ENCODE results near the gene KDM4C.

KDM4C gene

DNA sequence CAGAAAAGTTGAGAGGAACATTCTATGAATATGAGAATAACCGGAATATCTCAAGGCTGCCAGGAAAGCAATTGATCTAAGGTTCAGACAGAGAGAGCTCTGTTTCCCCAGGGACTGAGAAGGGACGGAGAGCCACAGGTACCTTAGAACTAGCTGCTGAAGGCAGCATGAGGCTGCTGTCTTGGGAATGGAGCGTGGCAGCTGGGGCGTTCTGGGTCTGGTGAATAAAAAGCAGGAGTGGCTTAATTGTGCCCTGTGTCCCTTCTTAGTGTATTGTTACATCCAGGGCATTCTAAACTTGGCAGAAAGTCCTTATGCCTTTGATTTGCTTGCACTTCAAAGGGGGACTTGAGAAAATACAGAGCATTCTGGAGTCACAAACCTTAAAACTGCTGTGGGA lies 434.5 kb downstream of the KDM4C start:
- Histone ChIP-seq H3K9me3 (ENCODE audit: low read length) (no peaks in the 10 kb centered on the region), H4K20me1 (ENCODE audit: insufficient read depth, low read length) (no peaks in the 10 kb centered on the region), H3K9me2 (ENCODE audit: low read depth, low read length) (no peaks in the 10 kb centered on the region), H3K79me2 (ENCODE audit: insufficient read depth, low read length) (no peaks in the 10 kb centered on the region), H3K27ac (ENCODE audit: low read depth, low read length, poor library complexity, severe bottlenecking) (no peak overlapping the region), H3F3A (ENCODE audit: insufficient read depth, low read length) (no peaks in the 10 kb centered on the region), H3K4me2 (ENCODE audit: low read length) (no peak overlapping the region), H2AFZ (ENCODE audit: low read length) (no peak overlapping the region), H3K27me3 (ENCODE audit: insufficient read depth, low read length) (no peaks in the 10 kb centered on the region), H3K36me3 (ENCODE audit: insufficient read depth, low read length) (no peaks in the 10 kb centered on the region), H3K4me1 (ENCODE audit: insufficient read depth, low read length, severe bottlenecking) (no peaks in the 10 kb centered on the region), H3K9ac (ENCODE audit: low read length) (no peak overlapping the region), H3K4me3 (ENCODE audit: low read depth, low read length, poor library complexity, severe bottlenecking) (no peak overlapping the region)
- no peak for TF ChIP-seq EZH2 (IDR thresholded peaks at IDR 0.05; ENCODE audit: borderline replicate concordance, low read length)
- TF ChIP-seq, protein P1, sequence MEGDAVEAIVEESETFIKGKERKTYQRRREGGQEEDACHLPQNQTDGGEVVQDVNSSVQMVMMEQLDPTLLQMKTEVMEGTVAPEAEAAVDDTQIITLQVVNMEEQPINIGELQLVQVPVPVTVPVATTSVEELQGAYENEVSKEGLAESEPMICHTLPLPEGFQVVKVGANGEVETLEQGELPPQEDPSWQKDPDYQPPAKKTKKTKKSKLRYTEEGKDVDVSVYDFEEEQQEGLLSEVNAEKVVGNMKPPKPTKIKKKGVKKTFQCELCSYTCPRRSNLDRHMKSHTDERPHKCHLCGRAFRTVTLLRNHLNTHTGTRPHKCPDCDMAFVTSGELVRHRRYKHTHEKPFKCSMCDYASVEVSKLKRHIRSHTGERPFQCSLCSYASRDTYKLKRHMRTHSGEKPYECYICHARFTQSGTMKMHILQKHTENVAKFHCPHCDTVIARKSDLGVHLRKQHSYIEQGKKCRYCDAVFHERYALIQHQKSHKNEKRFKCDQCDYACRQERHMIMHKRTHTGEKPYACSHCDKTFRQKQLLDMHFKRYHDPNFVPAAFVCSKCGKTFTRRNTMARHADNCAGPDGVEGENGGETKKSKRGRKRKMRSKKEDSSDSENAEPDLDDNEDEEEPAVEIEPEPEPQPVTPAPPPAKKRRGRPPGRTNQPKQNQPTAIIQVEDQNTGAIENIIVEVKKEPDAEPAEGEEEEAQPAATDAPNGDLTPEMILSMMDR (IDR thresholded peaks at IDR 0.05; ENCODE audit: low read length) = no peak

- Histone ChIP-seq H2AFZ (ENCODE audit: low read length) (no peak overlapping the region), H3K36me3 (ENCODE audit: insufficient read depth, low read length) (no peaks in the 10 kb centered on the region), H3K27me3 (ENCODE audit: insufficient read depth, low read length) (no peaks in the 10 kb centered on the region), H3K4me3 (ENCODE audit: low read depth, low read length, poor library complexity, severe bottlenecking) (no peak overlapping the region), H3K9me3 (ENCODE audit: low read length) (no peaks in the 10 kb centered on the region), H3K9ac (ENCODE audit: low read length) (no peak overlapping the region), H3K4me2 (ENCODE audit: low read length) (no peak overlapping the region), H4K20me1 (ENCODE audit: insufficient read depth, low read length) (no peaks in the 10 kb centered on the region), H3K79me2 (ENCODE audit: insufficient read depth, low read length) (no peaks in the 10 kb centered on the region), H3K27ac (ENCODE audit: low read depth, low read length, poor library complexity, severe bottlenecking) (no peak overlapping the region), H3F3A (ENCODE audit: insufficient read depth, low read length) (no peaks in the 10 kb centered on the region), H3K4me1 (ENCODE audit: insufficient read depth, low read length, severe bottlenecking) (no peaks in the 10 kb centered on the region), H3K9me2 (ENCODE audit: low read depth, low read length) (no peaks in the 10 kb centered on the region)
- TF ChIP-seq EZH2 (IDR thresholded peaks at IDR 0.05; ENCODE audit: borderline replicate concordance, low read length) = no peak
- TF ChIP-seq, protein P1 (IDR thresholded peaks at IDR 0.05; ENCODE audit: low read length) = no peak
These were observed 437.8 kb downstream of the KDM4C start for GRCh38 chr9:7195526-7195925.

DNA sequence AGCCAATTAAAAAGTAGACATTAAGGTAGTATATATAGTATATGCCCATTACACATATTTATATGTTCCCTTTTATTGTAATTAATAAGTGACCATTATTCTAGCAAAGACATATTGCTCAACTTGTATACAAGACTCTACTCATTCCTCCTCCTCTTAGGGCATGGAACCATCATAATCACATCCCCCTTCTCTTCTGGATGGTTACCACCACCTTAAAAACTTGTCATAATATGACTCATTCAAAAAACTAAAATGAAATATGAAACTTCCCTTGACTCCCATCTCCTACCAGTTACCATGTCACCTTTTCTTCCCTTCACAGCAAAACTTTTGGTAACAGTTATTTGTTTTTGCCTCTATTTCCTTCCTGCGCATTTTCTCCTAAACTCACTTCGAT lies 438.7 kb downstream of the KDM4C start:
- no peak for TF ChIP-seq EZH2 (IDR thresholded peaks at IDR 0.05; ENCODE audit: borderline replicate concordance, low read length)
- TF ChIP-seq, protein P1 (IDR thresholded peaks at IDR 0.05; ENCODE audit: low read length) = no peak
- Histone ChIP-seq H3K4me2 (ENCODE audit: low read length) (no peak overlapping the region), H3F3A (ENCODE audit: insufficient read depth, low read length) (no peaks in the 10 kb centered on the region), H3K79me2 (ENCODE audit: insufficient read depth, low read length) (no peaks in the 10 kb centered on the region), H3K27ac (ENCODE audit: low read depth, low read length, poor library complexity, severe bottlenecking) (no peak overlapping the region), H3K4me1 (ENCODE audit: insufficient read depth, low read length, severe bottlenecking) (no peaks in the 10 kb centered on the region), H4K20me1 (ENCODE audit: insufficient read depth, low read length) (no peaks in the 10 kb centered on the region), H3K4me3 (ENCODE audit: low read depth, low read length, poor library complexity, severe bottlenecking) (no peak overlapping the region), H3K9ac (ENCODE audit: low read length) (no peak overlapping the region), H2AFZ (ENCODE audit: low read length) (no peak overlapping the region), H3K9me3 (ENCODE audit: low read length) (no peaks in the 10 kb centered on the region), H3K27me3 (ENCODE audit: insufficient read depth, low read length) (no peaks in the 10 kb centered on the region), H3K36me3 (ENCODE audit: insufficient read depth, low read length) (no peaks in the 10 kb centered on the region), H3K9me2 (ENCODE audit: low read depth, low read length) (no peaks in the 10 kb centered on the region)
